Bronchial epithelial cell (primary cell): ENCODE data around the gene NRF1. TPM values are rescaled to one million over a fixed set of nuclear protein-coding genes. Genes with fewer than 3 reads are reported as not detected.

Experiments
- DNase-seq: peaks from one replicate; pipeline ENCODE4 v3.0.0-alpha.2; 2010; ENCODE audit warnings: low read depth
- FAIRE-seq: peaks from 2 replicates; lab custom pipeline; 2011; peaks lifted over from hg19 to GRCh38; lab: Jason Lieb, UNC
- H3K27me3 ChIP-seq: 2 replicates; pipeline ENCODE4 v1.5.1; 2011; ENCODE audit warnings: low read length; ENCODE audit not compliant: control insufficient read depth, insufficient read depth
- H3K36me3 ChIP-seq: 2 replicates; pipeline ENCODE4 v1.5.1; 2011; ENCODE audit warnings: low read length; ENCODE audit not compliant: control insufficient read depth, insufficient read depth
- H3K4me3 ChIP-seq: 2 replicates; pipeline ENCODE4 v1.5.1; 2011; ENCODE audit warnings: mild to moderate bottlenecking, low read depth, low read length, control low read depth
- CTCF ChIP-seq: IDR thresholded peaks from 2 replicates; pipeline ENCODE4 v1.5.1; 2011; ENCODE audit warnings: mild to moderate bottlenecking, moderate library complexity, low read length, control low read depth, inconsistent platforms; ENCODE audit not compliant: insufficient read depth, severe bottlenecking
- total RNA-seq: library from RNA; depleted of rRNA; stranded (reverse); fragments of >200 nt; gene quantifications from 2 replicates; pipeline ENCODE4 v1.2.1, GENCODE V29; 2014

NRF1 gene
- total RNA-seq, 1 donor from 2014 or later: 12.1 TPM

- Histone ChIP-seq H3K4me3 (no peak overlapping the region), H3K27me3 (no peaks in the 10 kb centered on the region), H3K36me3 (peaks cover 5% of the 10 kb centered on the region)
- DNase-seq: no peak
- no peak for TF ChIP-seq CTCF
- FAIRE-seq: no peak
These were observed 153.8 kb downstream of the NRF1 start for GRCh38 chr7:129765352-129765751.

DNA sequence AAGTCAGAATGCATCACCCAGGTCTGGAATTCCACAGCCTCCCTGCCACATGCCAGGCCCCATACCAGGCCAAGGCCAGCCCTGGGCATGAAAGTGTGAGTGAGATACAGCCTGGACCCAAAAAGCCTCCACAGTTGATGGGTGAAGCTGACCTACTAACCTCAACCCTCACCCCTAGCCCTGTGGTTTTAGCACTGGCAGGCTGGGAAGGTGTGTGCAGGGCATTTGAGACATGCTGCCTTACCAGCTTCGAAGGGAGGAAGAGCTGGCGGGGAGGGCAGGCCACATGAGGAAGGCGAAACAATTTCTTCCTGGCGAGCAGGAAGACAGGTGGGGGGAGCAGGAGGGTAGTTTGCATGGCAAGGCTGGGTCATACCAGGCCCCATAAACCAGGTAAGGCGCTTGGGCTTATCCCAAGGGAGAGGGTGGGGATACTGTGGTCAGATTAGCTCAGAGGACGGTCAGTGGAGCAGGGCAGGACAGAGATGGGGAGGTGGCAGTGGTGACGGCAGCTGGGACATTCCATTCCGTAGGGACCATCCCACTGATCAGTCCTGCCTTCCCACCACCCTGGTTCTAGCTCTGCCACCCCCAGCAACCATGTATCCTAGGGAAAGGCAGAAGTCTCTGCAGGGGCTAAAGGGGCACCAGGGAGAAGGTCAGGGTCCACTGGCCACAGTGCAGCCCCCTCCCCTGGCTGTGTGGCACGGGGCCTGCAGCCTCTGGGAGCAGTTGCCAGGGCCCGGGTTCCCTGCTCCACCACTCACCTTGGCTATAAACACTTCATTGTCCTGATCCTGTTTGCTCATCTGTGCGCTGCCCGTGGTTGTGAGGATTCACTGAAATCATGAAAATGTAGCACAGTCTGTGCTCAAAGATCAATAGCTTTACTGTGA is 155.8 kb downstream of the NRF1 start:
- H3K27me3 ChIP-seq: no peaks in the 10 kb centered on the region
- FAIRE-seq (no peak), DNase-seq (no peak)
- TF ChIP-seq CTCF: no peak
- H3K4me3 ChIP-seq: no peak overlapping the region
- peaks cover 5% of the 10 kb centered on the region for H3K36me3 ChIP-seq

- no peaks in the 10 kb centered on the region for H3K27me3 ChIP-seq
- TF ChIP-seq CTCF: no peak
- no peak overlapping the region for H3K4me3 ChIP-seq
- FAIRE-seq (no peak), DNase-seq (no peak)
- peaks cover 5% of the 10 kb centered on the region for H3K36me3 ChIP-seq
These were observed 157.3 kb downstream of the NRF1 start for GRCh38 chr7:129768614-129769399.

GRCh38 chr7:129769400-129769774 is 157.9 kb downstream of the NRF1 start:
- FAIRE-seq (no peak), DNase-seq (no peak)
- no peak for TF ChIP-seq CTCF
- no peaks in the 10 kb centered on the region for H3K27me3 ChIP-seq
- H3K36me3 ChIP-seq: peaks cover 5% of the 10 kb centered on the region
- no peak overlapping the region for H3K4me3 ChIP-seq

- no peak for TF ChIP-seq CTCF
- Histone ChIP-seq H3K36me3 (peaks cover 5% of the 10 kb centered on the region), H3K27me3 (no peaks in the 10 kb centered on the region), H3K4me3 (no peak overlapping the region)
- FAIRE-seq: peak; percentile 36
- DNase-seq: no peak
These were observed 158.6 kb downstream of the NRF1 start for GRCh38 chr7:129769866-129770808.
